ENCODE results near the gene FKBP4. TPM values are rescaled to one million over a fixed set of nuclear protein-coding genes. Genes with fewer than 3 reads are reported as not detected.
"Not testable (repeated sequence)": the region's sequence is repeated elsewhere in the genome, so short reads cannot be mapped to it uniquely, and the experiment has no call there.

The FKBP4 gene
- total and polyA plus RNA-seq, 12 donors: 18.9 to 110 (median 44.3) TPM

DNA sequence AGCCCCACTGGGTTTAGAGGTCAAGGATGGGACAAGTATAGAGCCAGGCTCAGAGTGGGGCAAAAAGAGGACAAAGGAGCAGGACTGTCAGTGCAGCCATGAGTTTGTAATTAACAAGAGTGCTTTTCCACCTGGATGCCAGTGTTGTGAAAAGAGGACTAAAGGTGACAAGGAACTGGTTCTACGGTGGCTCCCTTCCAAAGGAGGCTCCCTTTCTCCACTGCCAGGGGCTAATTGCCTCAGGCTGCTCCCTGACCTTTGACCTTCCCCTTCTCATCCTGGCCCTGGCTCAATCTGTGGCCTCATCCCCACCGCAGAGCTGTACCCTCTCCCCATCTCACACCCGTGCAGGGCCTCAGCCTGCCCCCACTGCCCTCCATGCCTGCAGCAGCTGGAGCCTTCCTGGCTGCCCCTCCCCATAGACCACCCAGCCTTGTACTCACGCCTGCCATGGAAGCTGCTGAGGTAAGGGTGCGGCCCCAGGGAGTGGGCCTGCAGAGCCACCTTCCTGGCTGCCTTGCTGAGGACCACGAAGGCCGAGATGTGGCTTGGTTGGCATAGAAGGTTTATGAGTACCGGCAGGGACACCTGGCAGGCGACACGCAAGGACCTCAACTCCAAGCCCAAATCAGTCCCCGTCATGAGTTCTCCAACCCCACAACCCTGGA lies 24.8 kb upstream of the FKBP4 start:
- H3K4me3 ChIP-seq: no peak overlapping the region

DNA sequence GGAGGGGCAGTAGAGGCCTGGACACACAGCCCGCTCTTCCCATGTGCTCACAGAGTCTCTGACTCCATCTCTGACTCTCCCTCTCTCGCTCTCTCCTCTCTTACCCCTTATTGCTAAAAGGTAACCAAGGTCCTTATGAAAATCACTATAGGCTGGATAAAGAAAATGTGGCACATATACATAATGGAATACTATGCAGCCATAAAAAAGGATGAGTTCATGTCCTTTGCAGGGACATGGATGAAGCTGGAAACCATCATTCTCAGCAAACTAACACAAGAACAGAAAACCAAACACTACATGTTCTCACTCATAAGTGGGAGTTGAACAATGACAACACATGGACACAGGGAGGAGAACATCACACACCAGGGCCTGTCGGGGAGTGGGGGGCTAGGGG lies 24.2 kb upstream of the FKBP4 start:
- H3K4me3 ChIP-seq; H3K9me3 ChIP-seq (replicated peaks in 1 of 3); H3K27ac ChIP-seq; DNase-seq; H3K36me3 ChIP-seq (replicated peaks in 1 of 2); H3K27me3 ChIP-seq; H3K4me1 ChIP-seq (replicated peaks in 1 of 2); intact Hi-C loops (cut with DNase I): not testable (repeated sequence)
- 91 to 100% (median 95%) methylated on average over 3 of the region's 3 CpGs for WGBS, 4 donors

More for the DNA sequence above, 24.8 kb upstream of the FKBP4 start:
- intact Hi-C loops (cut with DNase I): no loop called here
- no peak overlapping the region for H3K27ac ChIP-seq
- WGBS, 4 donors: 79 to 87% (median 83%) methylated on average over 10 to 11 of the region's 11 CpGs
- no peaks in the 10 kb centered on the region for H3K4me1 ChIP-seq (replicated peaks in 1 of 2)
- TF ChIP-seq, protein P1, sequence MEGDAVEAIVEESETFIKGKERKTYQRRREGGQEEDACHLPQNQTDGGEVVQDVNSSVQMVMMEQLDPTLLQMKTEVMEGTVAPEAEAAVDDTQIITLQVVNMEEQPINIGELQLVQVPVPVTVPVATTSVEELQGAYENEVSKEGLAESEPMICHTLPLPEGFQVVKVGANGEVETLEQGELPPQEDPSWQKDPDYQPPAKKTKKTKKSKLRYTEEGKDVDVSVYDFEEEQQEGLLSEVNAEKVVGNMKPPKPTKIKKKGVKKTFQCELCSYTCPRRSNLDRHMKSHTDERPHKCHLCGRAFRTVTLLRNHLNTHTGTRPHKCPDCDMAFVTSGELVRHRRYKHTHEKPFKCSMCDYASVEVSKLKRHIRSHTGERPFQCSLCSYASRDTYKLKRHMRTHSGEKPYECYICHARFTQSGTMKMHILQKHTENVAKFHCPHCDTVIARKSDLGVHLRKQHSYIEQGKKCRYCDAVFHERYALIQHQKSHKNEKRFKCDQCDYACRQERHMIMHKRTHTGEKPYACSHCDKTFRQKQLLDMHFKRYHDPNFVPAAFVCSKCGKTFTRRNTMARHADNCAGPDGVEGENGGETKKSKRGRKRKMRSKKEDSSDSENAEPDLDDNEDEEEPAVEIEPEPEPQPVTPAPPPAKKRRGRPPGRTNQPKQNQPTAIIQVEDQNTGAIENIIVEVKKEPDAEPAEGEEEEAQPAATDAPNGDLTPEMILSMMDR (IDR thresholded peaks at IDR 0.05): no peak
- TF ChIP-seq POLR2A (IDR thresholded peaks at IDR 0.05): no peak
- no peaks in the 10 kb centered on the region for H3K9me3 ChIP-seq (replicated peaks in 1 of 3)
- no peak for DNase-seq
- H3K27me3 ChIP-seq: no peaks in the 10 kb centered on the region
- H3K36me3 ChIP-seq (replicated peaks in 1 of 2): no peaks in the 10 kb centered on the region

DNA sequence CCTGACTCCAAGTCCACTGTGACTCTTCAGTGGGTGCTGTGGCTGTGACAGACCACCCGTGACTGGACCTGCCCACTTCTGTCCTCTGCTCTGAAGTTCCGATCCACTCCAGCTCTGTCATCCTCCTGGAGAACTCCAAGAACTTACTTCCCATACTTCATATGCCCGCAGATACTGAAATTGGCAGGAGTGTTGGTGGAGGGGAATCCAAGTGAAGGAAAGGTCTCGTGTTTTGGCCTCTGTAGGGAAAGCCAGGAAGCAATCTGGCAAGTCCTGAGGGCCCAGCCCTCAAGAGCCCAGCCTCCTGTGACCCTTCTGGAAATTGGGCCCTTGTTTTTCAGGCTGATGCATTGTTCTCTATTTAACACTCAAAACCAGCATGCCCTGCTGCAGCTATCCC lies 22.4 kb upstream of the FKBP4 start:
- TF ChIP-seq, protein P1 (IDR thresholded peaks at IDR 0.05): no peak
- TF ChIP-seq POLR2A (IDR thresholded peaks at IDR 0.05): no peak
- H3K27ac ChIP-seq: no peak overlapping the region
- no peaks in the 10 kb centered on the region for H3K36me3 ChIP-seq (replicated peaks in 1 of 2)
- H3K9me3 ChIP-seq (replicated peaks in 1 of 3): no peaks in the 10 kb centered on the region
- no peak overlapping the region for H3K4me3 ChIP-seq
- no peaks in the 10 kb centered on the region for H3K4me1 ChIP-seq (replicated peaks in 1 of 2)
- no peaks in the 10 kb centered on the region for H3K27me3 ChIP-seq
- no peak for DNase-seq
- intact Hi-C loops (cut with DNase I): no loop called here
- WGBS, 4 donors: 64 to 85% (median 70%) methylated on average over 4 of the region's 4 CpGs

DNA sequence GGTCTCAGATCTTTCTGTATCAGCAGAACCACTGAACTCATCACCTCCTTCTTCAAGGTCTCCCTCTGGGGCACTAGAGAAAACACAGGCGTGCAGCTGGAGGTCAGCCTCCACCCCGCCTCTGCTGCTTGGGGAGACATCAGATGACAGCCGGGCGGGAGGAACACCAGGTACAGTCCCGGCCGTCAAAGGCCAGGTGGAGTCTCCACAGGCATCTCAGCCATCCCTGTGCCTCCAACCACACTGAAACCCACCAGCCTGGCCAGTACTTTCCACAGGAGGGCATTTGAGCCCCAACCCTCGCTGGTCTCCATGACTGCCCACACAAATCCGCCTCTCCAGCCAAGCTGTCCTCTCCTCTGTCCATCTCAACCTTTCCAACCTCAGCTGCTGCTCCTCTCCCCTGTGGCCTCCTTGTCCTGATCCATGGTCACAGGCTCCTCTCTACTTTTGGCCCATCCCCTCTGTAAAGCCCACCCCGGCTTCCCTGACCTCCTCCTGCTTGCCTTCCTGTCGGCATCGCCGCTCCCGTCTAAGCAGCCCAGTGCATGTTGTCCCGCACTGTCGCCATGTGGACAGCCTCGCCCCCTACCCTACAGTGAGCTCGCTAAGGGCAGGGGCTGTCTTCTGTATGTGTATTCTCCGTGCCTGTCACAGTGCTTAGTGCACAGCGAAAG lies 21.4 kb upstream of the FKBP4 start:
- Histone ChIP-seq H3K36me3 (replicated peaks in 1 of 2) (no peaks in the 10 kb centered on the region), H3K4me1 (replicated peaks in 1 of 2) (no peaks in the 10 kb centered on the region), H3K4me3 (no peak overlapping the region), H3K27me3 (no peaks in the 10 kb centered on the region), H3K9me3 (replicated peaks in 1 of 3) (no peaks in the 10 kb centered on the region), H3K27ac (no peak overlapping the region)
- TF ChIP-seq POLR2A (IDR thresholded peaks at IDR 0.05): no peak
- TF ChIP-seq, protein P1 (IDR thresholded peaks at IDR 0.05): no peak
- DNase-seq: no peak
- 74 to 77% (median 75%) methylated on average over 16 to 19 of the region's 19 CpGs for WGBS, 4 donors
- intact Hi-C loops (cut with DNase I): no loop called here

DNA sequence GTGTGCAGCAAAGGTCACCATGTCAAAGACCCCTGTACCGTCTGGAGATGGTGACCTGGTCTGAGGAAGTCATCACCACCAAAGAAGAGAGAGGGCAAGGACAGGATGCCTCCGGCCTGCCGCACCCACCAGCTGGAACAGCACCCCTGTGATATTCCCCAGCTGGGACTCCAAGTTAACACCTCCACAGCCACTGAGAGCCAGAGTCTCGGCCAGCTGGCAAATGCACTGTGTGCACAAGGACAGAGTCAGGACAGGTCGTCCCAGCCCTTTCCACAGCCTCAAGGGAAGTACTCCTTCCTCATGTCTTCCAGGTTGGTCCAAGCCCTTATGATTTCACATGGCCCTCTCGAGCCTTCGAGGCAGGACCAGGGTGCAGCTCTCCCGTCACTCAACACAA lies 19.3 kb upstream of the FKBP4 start:
- no peaks in the 10 kb centered on the region for H3K4me1 ChIP-seq (replicated peaks in 1 of 2)
- no peaks in the 10 kb centered on the region for H3K9me3 ChIP-seq (replicated peaks in 1 of 3)
- intact Hi-C loops (cut with DNase I): no loop called here
- no peak overlapping the region for H3K27ac ChIP-seq
- no peak for TF ChIP-seq POLR2A (IDR thresholded peaks at IDR 0.05)
- TF ChIP-seq, protein P1 (IDR thresholded peaks at IDR 0.05): no peak
- H3K36me3 ChIP-seq (replicated peaks in 1 of 2): no peaks in the 10 kb centered on the region
- no peak for DNase-seq
- H3K4me3 ChIP-seq: no peak overlapping the region
- H3K27me3 ChIP-seq: no peaks in the 10 kb centered on the region
- WGBS, 4 donors: 62 to 78% (median 76%) methylated on average over 4 to 8 of the region's 8 CpGs

All from adrenal gland (tissue), 12 donors.